Upper lobe of right lung (tissue), 1 donor: ENCODE results near the gene FKBP2. TPM values are rescaled to one million over a fixed set of nuclear protein-coding genes. Genes with fewer than 3 reads are reported as not detected.
A peak's percentile ranks its signal among the peaks of the same experiment; 100 is the strongest.

ENCODE experiments used
- ATAC-seq: fragments of 200-7000 bp; cut with Tn5 transposase; one replicate; pipeline ENCODE4 v1.9.1; 2020; ENCODE audit warnings: mild to moderate bottlenecking, moderate library complexity
- DNase-seq: peaks from one replicate; pipeline ENCODE4 v3.0.0-alpha.2; 2020
- H3K27ac ChIP-seq: fragments of 200-600 bp; one replicate; pipeline ENCODE4 v1.8.0; 2022
- H3K27me3 ChIP-seq: fragments of 200-600 bp; one replicate; pipeline ENCODE4 v1.8.0; 2022; ENCODE audit warnings: mild to moderate bottlenecking
- H3K36me3 ChIP-seq: fragments of 200-600 bp; one replicate; pipeline ENCODE4 v1.8.0; 2022
- H3K4me1 ChIP-seq: fragments of 200-600 bp; one replicate; pipeline ENCODE4 v1.8.0; 2022
- H3K4me3 ChIP-seq: fragments of 200-600 bp; one replicate; pipeline ENCODE4 v1.8.0; 2022; ENCODE audit warnings: mild to moderate bottlenecking
- H3K9me3 ChIP-seq: fragments of 200-600 bp; one replicate; pipeline ENCODE4 v1.8.0; 2022
- intact Hi-C: fragments of 100-400 bp; cut with DNase I; formaldehyde crosslinking; loops from one replicate; pipeline ENCODE4 v1.11.0; 2022
- total RNA-seq: library from RNA; stranded (reverse); fragmentation: NEBNext Ultra II Directional; extraction: Animal tissue kit (Norgen Biotek cat#: 25700); gene quantifications from one replicate; pipeline ENCODE4 v1.2.1, GENCODE V29; 2021
- TF ChIP-seq, protein P1 (sequence below): fragments of 200-600 bp; IDR thresholded peaks from one replicate; pipeline ENCODE4 v1.8.0; 2022; ENCODE audit warnings: antibody characterized with exemption
- donor health status: DM: no; HTN: yes; CAD: no; lungs with severe emphysema.

Gene FKBP2
- total RNA-seq, 1 donor from 2014 or later = 53.9 TPM

GRCh38 chr11:64265176-64266160, 24.6 kb downstream of the FKBP2 start:
- DNase-seq = no peak
- H3K9me3 ChIP-seq = no peaks in the 10 kb centered on the region
- no peak overlapping the region for H3K27ac ChIP-seq
- TF ChIP-seq, protein P1, sequence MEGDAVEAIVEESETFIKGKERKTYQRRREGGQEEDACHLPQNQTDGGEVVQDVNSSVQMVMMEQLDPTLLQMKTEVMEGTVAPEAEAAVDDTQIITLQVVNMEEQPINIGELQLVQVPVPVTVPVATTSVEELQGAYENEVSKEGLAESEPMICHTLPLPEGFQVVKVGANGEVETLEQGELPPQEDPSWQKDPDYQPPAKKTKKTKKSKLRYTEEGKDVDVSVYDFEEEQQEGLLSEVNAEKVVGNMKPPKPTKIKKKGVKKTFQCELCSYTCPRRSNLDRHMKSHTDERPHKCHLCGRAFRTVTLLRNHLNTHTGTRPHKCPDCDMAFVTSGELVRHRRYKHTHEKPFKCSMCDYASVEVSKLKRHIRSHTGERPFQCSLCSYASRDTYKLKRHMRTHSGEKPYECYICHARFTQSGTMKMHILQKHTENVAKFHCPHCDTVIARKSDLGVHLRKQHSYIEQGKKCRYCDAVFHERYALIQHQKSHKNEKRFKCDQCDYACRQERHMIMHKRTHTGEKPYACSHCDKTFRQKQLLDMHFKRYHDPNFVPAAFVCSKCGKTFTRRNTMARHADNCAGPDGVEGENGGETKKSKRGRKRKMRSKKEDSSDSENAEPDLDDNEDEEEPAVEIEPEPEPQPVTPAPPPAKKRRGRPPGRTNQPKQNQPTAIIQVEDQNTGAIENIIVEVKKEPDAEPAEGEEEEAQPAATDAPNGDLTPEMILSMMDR = no peak
- H3K4me3 ChIP-seq = no peak overlapping the region
- H3K4me1 ChIP-seq = peaks cover 20% of the 10 kb centered on the region
- no peaks in the 10 kb centered on the region for H3K27me3 ChIP-seq
- ATAC-seq = no peak
- H3K36me3 ChIP-seq = peaks cover 54% of the 10 kb centered on the region
- intact Hi-C loops = no loop called here

DNA sequence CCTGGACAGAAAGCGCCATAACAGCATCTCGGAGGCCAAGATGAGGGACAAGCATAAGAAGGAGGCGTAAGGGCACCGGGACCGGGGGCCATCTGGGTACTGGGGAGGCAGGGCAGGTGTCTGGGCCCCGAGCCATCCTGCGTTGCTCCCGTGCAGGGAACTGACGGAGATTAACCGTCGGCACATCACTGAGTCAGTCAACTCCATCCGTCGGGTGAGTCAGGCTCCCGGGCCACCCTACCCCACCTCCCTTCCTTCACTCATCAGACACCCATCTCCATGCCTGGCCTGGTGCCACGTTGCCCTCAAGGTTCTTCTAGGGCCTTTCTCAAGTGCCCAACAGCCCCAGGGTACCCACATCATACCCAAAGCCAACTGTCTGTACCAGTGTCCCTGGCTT, 25.4 kb downstream of the FKBP2 start:
- DNase-seq (no peak), ATAC-seq (no peak)
- no peaks in the 10 kb centered on the region for H3K9me3 ChIP-seq
- H3K27ac ChIP-seq = peak overlapping the region; percentile 92
- H3K27me3 ChIP-seq = no peaks in the 10 kb centered on the region
- H3K4me3 ChIP-seq = no peak overlapping the region
- peaks cover 20% of the 10 kb centered on the region for H3K4me1 ChIP-seq
- peaks cover 49% of the 10 kb centered on the region for H3K36me3 ChIP-seq
- intact Hi-C loops = no loop called here
- TF ChIP-seq, protein P1 = no peak

- H3K4me3 ChIP-seq = peak overlapping the region; percentile 73
- no peak for DNase-seq
- no peak for ATAC-seq
- peaks cover 38% of the 10 kb centered on the region for H3K36me3 ChIP-seq
- peaks cover 26% of the 10 kb centered on the region for H3K4me1 ChIP-seq
- intact Hi-C loops = no loop called here
- TF ChIP-seq, protein P1 = no peak
- no peaks in the 10 kb centered on the region for H3K27me3 ChIP-seq
- H3K27ac ChIP-seq = peak overlapping the region; percentile 92
- no peaks in the 10 kb centered on the region for H3K9me3 ChIP-seq
These were observed 26.5 kb downstream of the FKBP2 start for GRCh38 chr11:64267207-64267945.

- Histone ChIP-seq H3K27ac (peak overlapping the region; percentile 92), H3K4me1 (peaks cover 26% of the 10 kb centered on the region), H3K27me3 (no peaks in the 10 kb centered on the region), H3K4me3 (peak overlapping the region; percentile 73), H3K36me3 (peaks cover 31% of the 10 kb centered on the region), H3K9me3 (no peaks in the 10 kb centered on the region)
- TF ChIP-seq, protein P1 = no peak
- intact Hi-C loops = no loop called here
- ATAC-seq (no peak), DNase-seq (peak; percentile 79)
These were observed 27.4 kb downstream of the FKBP2 start for GRCh38 chr11:64268025-64268892.

GRCh38 chr11:64268893-64269539, 28.1 kb downstream of the FKBP2 start:
- Histone ChIP-seq H3K27ac (peak overlapping the region; percentile 92), H3K9me3 (no peaks in the 10 kb centered on the region), H3K27me3 (no peaks in the 10 kb centered on the region), H3K4me1 (peaks cover 29% of the 10 kb centered on the region), H3K4me3 (peak overlapping the region; percentile 73), H3K36me3 (peaks cover 23% of the 10 kb centered on the region)
- peak; percentile 88 for DNase-seq
- ATAC-seq = peak; percentile 32
- intact Hi-C loops = no loop called here
- TF ChIP-seq, protein P1 = no peak
